Adrenal gland (tissue), 12 donors: Measurements from ENCODE around the gene SLC25A44. TPM values are rescaled to one million over a fixed set of nuclear protein-coding genes. Genes with fewer than 3 reads are reported as not detected.
"Not testable (repeated sequence)": the region's sequence is repeated elsewhere in the genome, so short reads cannot be mapped to it uniquely, and the experiment has no call there.

Experiments used
- DNase-seq, 7 donors: peaks; one replicate each; pipeline ENCODE4 v3.0.0-alpha.2; 2019 to 2020
- H3K27ac ChIP-seq, 5 donors: fragments of 200-600 bp; sonication (generic) in 4 of 5; 1 replicate in 3 of 5; 2 replicates in 2 of 5; pipeline versions ENCODE4 v1.5.1 to v1.8.0; 2016 to 2020; ENCODE audit warnings: mild to moderate bottlenecking in 1 of 5
- H3K27me3 ChIP-seq: fragments of 200-600 bp; 2 replicates; pipeline ENCODE4 v1.8.0; 2021
- H3K36me3 ChIP-seq, 2 donors: fragments of 200-600 bp; replicated peaks in 1 of 2; 1 replicate in 1 of 2; 2 replicates in 1 of 2; pipeline versions ENCODE4 v1.5.1 to v1.8.0; 2018 to 2022
- H3K4me1 ChIP-seq, 2 donors: fragments of 200-600 bp; replicated peaks in 1 of 2; 1 replicate in 1 of 2; 2 replicates in 1 of 2; pipeline versions ENCODE4 v1.5.1 to v1.8.0; 2018 to 2021
- H3K4me3 ChIP-seq, 4 donors: fragments of 200-600 bp; sonication (generic) in 3 of 4; one replicate each; pipeline ENCODE4 v1.5.1; 2016 to 2018
- H3K9me3 ChIP-seq, 3 donors: fragments of 200-600 bp; sonication (generic) in 1 of 3; replicated peaks in 1 of 3; 1 replicate in 2 of 3; 2 replicates in 1 of 3; pipeline versions ENCODE4 v1.5.1 to v1.8.0; 2016 to 2021
- POLR2A ChIP-seq, 2 donors: fragments of 450-650 bp; IDR thresholded peaks; one replicate each; pipeline ENCODE4 v1.6.1; 2017; ENCODE audit warnings: antibody characterized with exemption in 2 of 2, mild to moderate bottlenecking in 2 of 2, moderate library complexity in 1 of 2
- WGBS, 4 donors: extraction: QIAGEN DNeasy Blood & Tissue Kit in 2 of 4; methylation state at CpG; one replicate each; pipeline versions ENCODE4 v1.1.5 to v1.1.7; 2013 to 2017; 5-methylcytosine and 5-hydroxymethylcytosine counted together
- intact Hi-C, 2 donors: fragments of 100-400 bp; cut with DNase I; formaldehyde crosslinking; loops; one replicate each; pipeline versions ENCODE4 v1.14.1 to v1.15.0; 2022 to 2023
- polyA plus RNA-seq, 3 donors: library from polyadenylated mRNA; stranded (reverse); fragments of 200-250 nt in 2 of 3; fragments of 350-450 nt in 1 of 3; fragmentation: Illumina TruSeq in 1 of 3; extraction: RNeasy Lipid Tissue Mini Kit (QIAGEN cat#74804) in 1 of 3; gene quantifications; one replicate each; pipeline ENCODE4 v1.2.3, GENCODE V29; 2013 to 2014
- total RNA-seq, 9 donors: library from RNA; depleted of rRNA in 4 of 9; stranded (reverse); fragments of >200 nt in 4 of 9; fragments of 120-200 nt in 1 of 9; fragmentation: NEBNext Ultra II Directional in 1 of 9; extraction: Animal tissue kit (Norgen Biotek cat#: 25700) in 1 of 9; gene quantifications; one replicate each; pipeline versions ENCODE4 v1.1.0 to v1.2.4, GENCODE V29; 2013 to 2023
- TF ChIP-seq, protein P1 (sequence below), 6 experiments: fragments of 450-650 bp in 4 of 6; fragments of 200-600 bp in 2 of 6; sonication (generic) in 1 of 6; IDR thresholded peaks; 1 replicate in 5 of 6; 2 replicates in 1 of 6; pipeline versions ENCODE4 v1.5.1 to v1.8.0; 2016 to 2021; ENCODE audit warnings: antibody characterized with exemption in 6 of 6, mild to moderate bottlenecking in 2 of 6, moderate library complexity in 1 of 6
- donor health status: healthy with polysubstance abuse.
- donor health status: Bipolar disorder and iron deficiency.
- donor health status: DM: yes; HTN: yes; CAD: no.
- donor health status: DM: no; HTN: no; CAD: no.
- donor health status: DM: no; HTN: no; CAD: no.
- donor health status: DM: yes; HTN: yes; CAD: no.

The SLC25A44 gene
- total and polyA plus RNA-seq, 12 donors = 7.0 to 33.7 (median 16.2) TPM

DNA sequence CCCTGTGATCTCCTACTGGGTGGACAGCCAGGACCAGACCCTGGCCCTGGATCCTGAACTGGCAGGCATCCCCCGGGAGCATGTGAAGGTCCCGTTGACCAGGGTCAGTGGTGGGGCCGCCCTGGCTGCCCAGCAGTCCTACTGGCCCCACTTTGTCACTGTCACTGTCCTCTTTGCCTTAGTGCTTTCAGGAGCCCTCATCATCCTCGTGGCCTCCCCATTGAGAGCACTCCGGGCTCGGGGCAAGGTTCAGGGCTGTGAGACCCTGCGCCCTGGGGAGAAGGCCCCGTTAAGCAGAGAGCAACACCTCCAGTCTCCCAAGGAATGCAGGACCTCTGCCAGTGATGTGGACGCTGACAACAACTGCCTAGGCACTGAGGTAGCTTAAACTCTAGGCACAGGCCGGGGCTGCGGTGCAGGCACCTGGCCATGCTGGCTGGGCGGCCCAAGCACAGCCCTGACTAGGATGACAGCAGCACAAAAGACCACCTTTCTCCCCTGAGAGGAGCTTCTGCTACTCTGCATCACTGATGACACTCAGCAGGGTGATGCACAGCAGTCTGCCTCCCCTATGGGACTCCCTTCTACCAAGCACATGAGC is 17.2 kb upstream of the SLC25A44 start:
- H3K4me1 ChIP-seq = no peaks in the 10 kb centered on the region
- intact Hi-C loops = no loop called here
- TF ChIP-seq, protein P1, sequence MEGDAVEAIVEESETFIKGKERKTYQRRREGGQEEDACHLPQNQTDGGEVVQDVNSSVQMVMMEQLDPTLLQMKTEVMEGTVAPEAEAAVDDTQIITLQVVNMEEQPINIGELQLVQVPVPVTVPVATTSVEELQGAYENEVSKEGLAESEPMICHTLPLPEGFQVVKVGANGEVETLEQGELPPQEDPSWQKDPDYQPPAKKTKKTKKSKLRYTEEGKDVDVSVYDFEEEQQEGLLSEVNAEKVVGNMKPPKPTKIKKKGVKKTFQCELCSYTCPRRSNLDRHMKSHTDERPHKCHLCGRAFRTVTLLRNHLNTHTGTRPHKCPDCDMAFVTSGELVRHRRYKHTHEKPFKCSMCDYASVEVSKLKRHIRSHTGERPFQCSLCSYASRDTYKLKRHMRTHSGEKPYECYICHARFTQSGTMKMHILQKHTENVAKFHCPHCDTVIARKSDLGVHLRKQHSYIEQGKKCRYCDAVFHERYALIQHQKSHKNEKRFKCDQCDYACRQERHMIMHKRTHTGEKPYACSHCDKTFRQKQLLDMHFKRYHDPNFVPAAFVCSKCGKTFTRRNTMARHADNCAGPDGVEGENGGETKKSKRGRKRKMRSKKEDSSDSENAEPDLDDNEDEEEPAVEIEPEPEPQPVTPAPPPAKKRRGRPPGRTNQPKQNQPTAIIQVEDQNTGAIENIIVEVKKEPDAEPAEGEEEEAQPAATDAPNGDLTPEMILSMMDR (IDR thresholded peaks at IDR 0.05) = no peak
- no peak for TF ChIP-seq POLR2A (IDR thresholded peaks at IDR 0.05)
- DNase-seq = no peak
- no peaks in the 10 kb centered on the region for H3K27me3 ChIP-seq
- H3K27ac ChIP-seq = no peak overlapping the region
- no peaks in the 10 kb centered on the region for H3K9me3 ChIP-seq
- no peaks in the 10 kb centered on the region for H3K36me3 ChIP-seq
- 70 to 89% (median 77%) methylated on average over 2 to 12 of the region's 12 CpGs for WGBS, 4 donors
- no peak overlapping the region for H3K4me3 ChIP-seq

DNA sequence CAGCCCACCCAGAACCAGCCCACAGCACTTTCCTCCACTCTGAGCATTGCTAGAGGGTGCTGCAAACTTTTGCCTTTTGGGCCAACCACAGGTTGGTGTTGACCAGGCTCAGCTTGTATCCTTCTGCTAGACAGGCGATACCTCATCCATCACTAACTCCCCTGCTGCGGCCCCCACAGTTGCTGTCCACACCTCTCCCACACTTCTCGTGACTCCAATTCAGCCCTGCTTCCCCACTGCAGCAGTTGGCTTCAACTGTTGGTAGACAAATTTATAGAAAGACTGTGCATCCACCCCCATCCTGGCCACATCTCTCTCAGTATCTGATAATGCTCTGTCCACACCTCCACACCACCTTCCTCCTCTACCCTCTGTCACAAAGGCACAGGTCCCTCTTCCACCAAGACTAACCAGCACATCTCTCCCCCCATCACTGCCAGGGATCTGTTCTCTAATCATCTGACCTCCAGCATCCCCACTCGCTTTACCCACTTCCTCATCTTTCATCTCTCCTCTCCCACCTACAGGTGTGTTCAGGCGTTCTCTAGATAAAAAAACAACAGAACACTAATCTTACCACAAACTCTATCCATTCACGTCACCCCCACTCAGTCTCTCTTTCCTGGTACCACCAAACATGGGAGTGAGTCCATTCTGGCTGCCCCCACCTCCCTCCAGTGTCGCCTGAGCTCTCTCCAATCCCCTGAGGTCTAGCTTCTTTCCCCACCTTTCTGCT is 15.8 kb upstream of the SLC25A44 start:
- intact Hi-C loops = no loop called here
- no peak for DNase-seq
- Histone ChIP-seq H3K36me3 (no peaks in the 10 kb centered on the region), H3K9me3 (no peaks in the 10 kb centered on the region), H3K4me3 (no peak overlapping the region), H3K4me1 (no peaks in the 10 kb centered on the region), H3K27ac (no peak overlapping the region), H3K27me3 (no peaks in the 10 kb centered on the region)
- TF ChIP-seq, protein P1 (IDR thresholded peaks at IDR 0.05) = no peak
- no peak for TF ChIP-seq POLR2A (IDR thresholded peaks at IDR 0.05)
- WGBS, 4 donors = 74 to 83% (median 78%) methylated on average over 7 of the region's 7 CpGs

DNA sequence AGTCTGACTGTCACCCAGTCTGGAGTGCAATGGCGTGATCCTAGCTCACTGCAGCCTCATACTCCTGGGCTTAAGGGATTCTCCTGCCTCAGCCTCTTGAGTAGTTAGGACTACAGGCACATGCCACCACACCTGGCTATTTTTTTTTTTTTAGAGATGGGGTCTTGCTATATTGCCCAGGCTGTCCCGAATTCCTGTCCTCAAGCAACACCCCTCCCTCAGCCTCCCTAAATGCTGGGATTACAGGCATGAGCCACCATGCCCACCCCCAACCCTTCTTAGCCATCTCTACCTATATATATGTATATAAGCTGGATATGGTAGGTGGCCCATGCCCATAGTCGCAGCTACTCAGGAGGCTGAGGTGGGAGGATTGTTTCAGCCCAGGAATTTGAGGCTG is 13.4 kb upstream of the SLC25A44 start:
- intact Hi-C loops = no loop called here
- no peak for DNase-seq
- Histone ChIP-seq H3K4me1 (no peaks in the 10 kb centered on the region), H3K27ac (no peak overlapping the region), H3K27me3 (no peaks in the 10 kb centered on the region), H3K9me3 (no peaks in the 10 kb centered on the region), H3K36me3 (no peaks in the 10 kb centered on the region), H3K4me3 (no peak overlapping the region)
- no peak for TF ChIP-seq POLR2A (IDR thresholded peaks at IDR 0.05)
- TF ChIP-seq, protein P1 (IDR thresholded peaks at IDR 0.05) = no peak
- WGBS, 4 donors = 78 to 98% (median 90%) methylated on average over 3 of the region's 3 CpGs

DNA sequence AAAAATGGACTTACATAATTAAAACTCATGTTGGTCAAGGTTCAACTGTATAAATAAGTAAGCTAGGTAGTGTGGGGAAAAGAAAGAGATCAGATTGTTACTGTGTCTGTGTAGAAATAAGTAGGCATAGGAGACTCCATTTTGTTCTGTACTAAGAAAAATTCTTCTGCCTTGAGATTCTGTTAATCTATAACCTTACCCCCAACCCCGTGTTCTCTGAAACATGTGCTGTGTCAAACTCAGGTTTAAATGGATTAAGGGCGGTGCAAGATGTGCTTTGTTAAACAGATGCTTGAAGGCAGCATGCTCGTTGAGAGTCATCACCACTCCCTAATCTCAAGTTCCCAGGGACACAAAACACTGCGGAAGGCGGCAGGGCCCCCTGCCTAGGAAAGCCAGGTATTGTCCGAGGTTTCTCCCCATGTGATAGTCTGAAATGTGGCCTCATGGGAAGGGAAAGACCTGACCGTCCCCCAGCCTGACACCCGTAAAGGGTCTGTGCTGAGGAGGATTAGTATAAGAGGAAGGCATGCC is 12.4 kb upstream of the SLC25A44 start:
- WGBS, 4 donors = 43 to 63% (median 46%) methylated on average over 8 of the region's 8 CpGs
- intact Hi-C loops = not testable (repeated sequence)

DNA sequence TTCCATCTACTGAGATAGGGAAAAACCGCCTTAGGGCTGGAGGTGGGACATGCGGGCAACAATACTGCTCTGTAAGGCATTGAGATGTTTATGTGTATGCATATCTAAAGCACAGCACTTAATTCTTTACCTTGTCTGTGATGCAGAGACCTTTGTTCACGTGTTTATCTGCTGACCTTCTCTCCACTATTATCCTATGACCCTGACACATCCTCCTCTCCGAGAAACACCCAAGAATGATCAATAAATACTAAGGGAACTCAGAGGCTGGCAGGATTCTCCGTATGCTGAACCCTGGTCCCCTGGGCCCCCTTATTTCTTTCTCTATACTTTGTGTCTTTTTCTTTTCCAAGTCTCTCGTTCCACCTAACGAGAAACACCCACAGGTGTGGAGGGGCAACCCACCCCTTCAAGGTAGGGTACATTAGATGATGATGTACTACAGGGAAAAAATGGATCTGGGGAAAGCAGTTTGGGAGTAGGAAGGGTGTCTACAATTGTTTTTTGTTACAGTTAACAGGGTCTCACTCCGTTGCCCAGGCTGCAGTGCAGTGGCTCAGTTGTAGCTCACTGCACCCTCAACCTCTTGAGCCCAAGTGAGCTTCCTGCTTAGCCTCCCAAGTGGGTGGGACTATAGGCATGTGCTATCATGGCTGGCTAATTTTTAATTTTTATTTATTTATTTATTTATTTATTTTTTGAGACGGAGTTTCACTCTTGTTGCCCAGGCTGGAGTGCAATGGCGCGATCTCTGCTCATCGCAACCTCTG is 11.7 kb upstream of the SLC25A44 start:
- DNase-seq, H3K36me3 ChIP-seq, H3K4me1 ChIP-seq, H3K27me3 ChIP-seq, intact Hi-C loops, H3K4me3 ChIP-seq, H3K9me3 ChIP-seq, H3K27ac ChIP-seq: not testable (repeated sequence)
- 73 to 79% (median 74%) methylated on average over 12 of the region's 12 CpGs for WGBS, 4 donors

More for the DNA sequence above, 12.4 kb upstream of the SLC25A44 start:
- H3K27ac ChIP-seq, H3K9me3 ChIP-seq, H3K4me1 ChIP-seq, H3K36me3 ChIP-seq, H3K4me3 ChIP-seq, H3K27me3 ChIP-seq, DNase-seq: not testable (repeated sequence)

DNA sequence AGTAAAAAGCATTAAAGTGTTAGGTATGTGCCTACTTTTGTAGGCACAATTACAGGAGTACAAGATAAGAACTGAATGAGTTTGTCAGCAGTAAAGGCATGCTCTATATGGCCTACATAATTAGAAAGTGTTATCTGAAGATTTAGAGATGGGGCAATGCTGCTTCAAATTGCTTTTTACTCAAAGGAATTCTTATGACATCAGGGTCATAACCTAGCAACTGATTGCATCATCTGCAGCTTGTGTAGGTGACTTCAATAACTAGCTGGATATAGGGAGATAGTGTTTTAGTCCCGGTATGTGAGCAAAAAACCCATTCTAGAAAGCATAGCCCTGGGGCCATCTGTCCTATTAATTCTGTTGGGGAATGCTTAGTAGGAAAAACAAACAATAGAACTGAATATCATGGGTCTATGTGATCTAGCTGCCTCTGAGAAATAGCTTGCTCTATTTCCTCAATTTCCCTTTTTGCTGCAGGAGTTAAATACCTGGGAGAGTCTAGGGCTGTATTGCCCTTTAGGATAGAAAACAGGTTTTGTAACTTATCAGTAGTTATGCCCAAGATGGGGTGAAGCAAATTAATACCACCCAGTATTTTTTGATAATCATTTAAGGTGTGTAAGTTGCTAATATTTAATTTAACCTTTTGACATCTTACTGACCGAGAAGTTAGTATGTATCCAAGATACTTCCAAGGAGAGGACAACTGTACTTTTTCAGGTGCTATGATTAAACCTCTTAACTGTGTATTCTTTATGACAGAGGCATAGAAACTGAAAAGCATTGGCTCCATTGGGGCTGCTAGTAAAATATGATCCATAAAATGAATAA is 7.3 kb upstream of the SLC25A44 start:
- H3K9me3 ChIP-seq, H3K4me1 ChIP-seq, H3K4me3 ChIP-seq, H3K36me3 ChIP-seq, intact Hi-C loops, DNase-seq, H3K27me3 ChIP-seq, H3K27ac ChIP-seq: not testable (repeated sequence)
- 91 to 92% (median 91%) methylated on average over 2 of the region's 2 CpGs for WGBS, 4 donors

DNA sequence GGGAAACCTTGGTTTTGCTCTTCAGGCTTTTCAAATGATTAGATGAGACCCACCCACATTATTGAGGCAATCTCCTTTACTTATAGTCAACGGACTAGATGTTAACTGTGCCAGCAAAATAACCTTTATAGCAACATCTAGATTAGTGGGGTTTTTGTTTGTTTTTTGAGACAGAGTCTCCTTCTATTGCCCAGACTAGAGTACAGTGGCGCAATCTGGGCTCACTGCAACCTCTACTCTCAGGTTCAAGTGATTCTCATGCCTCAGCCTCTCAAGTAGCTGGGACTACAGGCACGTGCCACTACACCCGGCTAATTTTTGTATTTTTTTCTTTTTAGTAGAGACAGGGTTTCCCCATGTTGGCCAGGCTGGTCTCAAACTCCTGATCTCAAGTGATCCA is 3.6 kb upstream of the SLC25A44 start:
- H3K9me3 ChIP-seq, H3K36me3 ChIP-seq, H3K4me3 ChIP-seq, intact Hi-C loops, H3K27me3 ChIP-seq, H3K27ac ChIP-seq, DNase-seq: not testable (repeated sequence)
- WGBS, 4 donors = 72 to 87% (median 85%) methylated on average over 4 of the region's 4 CpGs
- H3K4me1 ChIP-seq = peaks cover 0 to 12% of the 10 kb centered on the region in 2 donors
